Hepatocyte (in vitro differentiated cells): ENCODE measurements around the gene PKN2. TPM values are rescaled to one million over a fixed set of nuclear protein-coding genes. Genes with fewer than 3 reads are reported as not detected.

ENCODE experiments used
- DNase-seq: peaks from one replicate; pipeline ENCODE4 v3.0.0-alpha.2; 2016; ENCODE audit warnings: low spot score
- H2AFZ ChIP-seq: fragments of 200-600 bp; sonication (generic); 2 replicates; pipeline ENCODE4 v1.6.0; 2016; ENCODE audit warnings: antibody characterized with exemption, mild to moderate bottlenecking
- H3K27ac ChIP-seq: fragments of 200-600 bp; sonication (generic); 2 replicates; pipeline ENCODE4 v1.5.1; 2016; ENCODE audit warnings: mild to moderate bottlenecking
- H3K27me3 ChIP-seq: fragments of 200-600 bp; sonication (generic); 2 replicates; pipeline ENCODE4 v1.6.1; 2016
- H3K36me3 ChIP-seq: fragments of 200-600 bp; sonication (generic); replicated peaks from 2 replicates; pipeline ENCODE4 v1.5.1; 2016; ENCODE audit warnings: low read depth; ENCODE audit not compliant: insufficient read depth
- H3K4me1 ChIP-seq: fragments of 200-600 bp; sonication (generic); 2 replicates; pipeline ENCODE4 v1.5.1; 2016; ENCODE audit warnings: mild to moderate bottlenecking, moderate library complexity; ENCODE audit not compliant: insufficient read depth
- H3K4me2 ChIP-seq: fragments of 200-600 bp; sonication (generic); 2 replicates; pipeline ENCODE4 v1.6.0; 2016
- H3K4me3 ChIP-seq: fragments of 200-600 bp; sonication (generic); 2 replicates; pipeline ENCODE4 v1.5.1; 2016; ENCODE audit warnings: mild to moderate bottlenecking
- H3K79me2 ChIP-seq: fragments of 200-600 bp; sonication (generic); 2 replicates; pipeline ENCODE4 v1.6.0; 2017; ENCODE audit warnings: mild to moderate bottlenecking
- H3K9me2 ChIP-seq: fragments of 200-600 bp; sonication (generic); replicated peaks from 2 replicates; pipeline ENCODE4 v1.6.0; 2017; ENCODE audit warnings: mild to moderate bottlenecking; ENCODE audit not compliant: insufficient read depth
- H3K9me3 ChIP-seq: fragments of 200-600 bp; sonication (generic); 2 replicates; pipeline ENCODE4 v1.5.1; 2016; ENCODE audit warnings: low read depth, mild to moderate bottlenecking
- H4K20me1 ChIP-seq: fragments of 200-600 bp; sonication (generic); 2 replicates; pipeline ENCODE4 v1.6.0; 2016; ENCODE audit warnings: mild to moderate bottlenecking; ENCODE audit not compliant: insufficient read depth, poor library complexity, severe bottlenecking
- CTCF ChIP-seq: fragments of 200-600 bp; sonication (generic); IDR thresholded peaks from 2 replicates; pipeline ENCODE4 v1.5.1; 2016; ENCODE audit warnings: antibody characterized with exemption, mild to moderate bottlenecking; ENCODE audit not compliant: poor library complexity
- EZH2 ChIP-seq: fragments of 200-600 bp; sonication (generic); IDR thresholded peaks from 2 replicates; pipeline ENCODE4 v1.6.1; 2016; ENCODE audit warnings: antibody characterized with exemption, mild to moderate bottlenecking, borderline replicate concordance
- EZH2phosphoT487 ChIP-seq: fragments of 200-600 bp; sonication (generic); IDR thresholded peaks from one replicate; pipeline ENCODE4 v1.6.1; 2018; ENCODE audit warnings: antibody characterized with exemption, mild to moderate bottlenecking, low read depth, moderate library complexity; ENCODE audit not compliant: unreplicated experiment, severe bottlenecking
- WGBS: methylation state at CpG from one replicate; pipeline ENCODE4 v1.1.6; 2016; ENCODE audit warnings: low lambda C conversion rate; ENCODE audit errors: missing lambda C conversion rate; 5-methylcytosine and 5-hydroxymethylcytosine counted together
- polyA plus RNA-seq: library from polyadenylated mRNA; unstranded; fragments of >200 nt; fragmentation: Nextera tagmentation; extraction: Ambion mirVana; gene quantifications from 2 replicates; pipeline ENCODE4 v1.2.1, GENCODE V29; 2016
- total RNA-seq: library from RNA; depleted of rRNA; stranded (reverse); fragments of >200 nt; gene quantifications from 2 replicates; pipeline ENCODE4 v1.2.3, GENCODE V29; 2014

Gene PKN2
- total and polyA plus RNA-seq, 2 experiments from 2014 or later: 16.4 to 54.0 TPM

- no peak overlapping the region for H3K27ac ChIP-seq
- H3K9me2 ChIP-seq: no peaks in the 10 kb centered on the region
- no peak for DNase-seq
- TF ChIP-seq CTCF: no peak
- no peak for TF ChIP-seq EZH2phosphoT487
- TF ChIP-seq EZH2: no peak
- no peak overlapping the region for H3K4me2 ChIP-seq
- no peaks in the 10 kb centered on the region for H3K27me3 ChIP-seq
- no peaks in the 10 kb centered on the region for H3K4me1 ChIP-seq
- H2AFZ ChIP-seq: no peak overlapping the region
- peaks cover 99% of the 10 kb centered on the region for H3K79me2 ChIP-seq
- 93% methylated on average over 3 of the region's 3 CpGs for WGBS
- no peaks in the 10 kb centered on the region for H3K9me3 ChIP-seq
- H3K4me3 ChIP-seq: no peak overlapping the region
- H4K20me1 ChIP-seq: peaks cover 30% of the 10 kb centered on the region
- no peaks in the 10 kb centered on the region for H3K36me3 ChIP-seq
Measured at GRCh38 chr1:88695781-88696180, 11.7 kb downstream of the PKN2 start.

GRCh38 chr1:88697503-88697902 is 13.4 kb downstream of the PKN2 start:
- Histone ChIP-seq H3K4me3 (no peak overlapping the region), H3K9me2 (no peaks in the 10 kb centered on the region), H3K36me3 (no peaks in the 10 kb centered on the region), H3K27ac (no peak overlapping the region), H3K27me3 (no peaks in the 10 kb centered on the region), H3K4me2 (no peak overlapping the region), H3K4me1 (no peaks in the 10 kb centered on the region), H4K20me1 (peaks cover 14% of the 10 kb centered on the region), H3K79me2 (peaks cover 96% of the 10 kb centered on the region), H3K9me3 (no peaks in the 10 kb centered on the region), H2AFZ (no peak overlapping the region)
- TF ChIP-seq EZH2: no peak
- TF ChIP-seq CTCF: no peak
- no peak for TF ChIP-seq EZH2phosphoT487
- no peak for DNase-seq

GRCh38 chr1:88698140-88698539 is 14.1 kb downstream of the PKN2 start:
- Histone ChIP-seq H3K9me3 (no peaks in the 10 kb centered on the region), H3K79me2 (peaks cover 96% of the 10 kb centered on the region), H3K4me3 (no peak overlapping the region), H3K4me1 (no peaks in the 10 kb centered on the region), H4K20me1 (peaks cover 9% of the 10 kb centered on the region), H3K27me3 (no peaks in the 10 kb centered on the region), H3K9me2 (no peaks in the 10 kb centered on the region), H3K36me3 (no peaks in the 10 kb centered on the region), H3K27ac (no peak overlapping the region), H2AFZ (no peak overlapping the region), H3K4me2 (no peak overlapping the region)
- TF ChIP-seq EZH2phosphoT487: no peak
- TF ChIP-seq CTCF: no peak
- no peak for TF ChIP-seq EZH2
- DNase-seq: no peak
- WGBS: 74% methylated on average over 2 of the region's 2 CpGs

- Histone ChIP-seq H3K79me2 (peaks cover 96% of the 10 kb centered on the region), H3K36me3 (no peaks in the 10 kb centered on the region), H4K20me1 (peaks cover 9% of the 10 kb centered on the region), H3K4me2 (no peak overlapping the region), H3K4me1 (no peaks in the 10 kb centered on the region), H3K27ac (no peak overlapping the region), H3K4me3 (no peak overlapping the region), H2AFZ (no peak overlapping the region), H3K27me3 (no peaks in the 10 kb centered on the region), H3K9me3 (no peaks in the 10 kb centered on the region), H3K9me2 (no peaks in the 10 kb centered on the region)
- TF ChIP-seq EZH2phosphoT487 (no peak), CTCF (no peak), EZH2 (no peak)
- no peak for DNase-seq
- 88% methylated on average over 2 of the region's 2 CpGs for WGBS
Measured at GRCh38 chr1:88698764-88699163, 14.7 kb downstream of the PKN2 start.
